HepG2 (cell line): ENCODE results near the gene GDF9.

Source experiments
- CREM ChIP-seq, 2 experiments: sonication (generic) in 1 of 2; formaldehyde crosslinking in 1 of 2; IDR thresholded peaks; 2 replicates each; pipeline versions ENCODE4 v1.4.0 to v1.6.1; 2016 to 2020; ENCODE audit warnings: antibody characterized with exemption in 1 of 2, mild to moderate bottlenecking in 1 of 2, missing genetic modification reagents in 1 of 2
- POLR2AphosphoS5 ChIP-seq: IDR thresholded peaks from 2 replicates; pipeline ENCODE4 v1.6.1; 2012; ENCODE audit warnings: low read depth, low read length
- RFX3 ChIP-seq: IDR thresholded peaks from 2 replicates; pipeline ENCODE4 v1.6.1; 2016; ENCODE audit warnings: missing biosample characterization, missing genetic modification reagents
- TF ChIP-seq, protein P1 (sequence below): sonication (generic); formaldehyde crosslinking; IDR thresholded peaks from 2 replicates; pipeline ENCODE4 v1.8.0; 2022; ENCODE audit warnings: mild to moderate bottlenecking, missing genetic modification reagents; ENCODE audit not compliant: insufficient replicate concordance

- no peak for TF ChIP-seq POLR2AphosphoS5
- no peak for TF ChIP-seq RFX3 (CRISPR knock-in tag)
- TF ChIP-seq, protein P1, sequence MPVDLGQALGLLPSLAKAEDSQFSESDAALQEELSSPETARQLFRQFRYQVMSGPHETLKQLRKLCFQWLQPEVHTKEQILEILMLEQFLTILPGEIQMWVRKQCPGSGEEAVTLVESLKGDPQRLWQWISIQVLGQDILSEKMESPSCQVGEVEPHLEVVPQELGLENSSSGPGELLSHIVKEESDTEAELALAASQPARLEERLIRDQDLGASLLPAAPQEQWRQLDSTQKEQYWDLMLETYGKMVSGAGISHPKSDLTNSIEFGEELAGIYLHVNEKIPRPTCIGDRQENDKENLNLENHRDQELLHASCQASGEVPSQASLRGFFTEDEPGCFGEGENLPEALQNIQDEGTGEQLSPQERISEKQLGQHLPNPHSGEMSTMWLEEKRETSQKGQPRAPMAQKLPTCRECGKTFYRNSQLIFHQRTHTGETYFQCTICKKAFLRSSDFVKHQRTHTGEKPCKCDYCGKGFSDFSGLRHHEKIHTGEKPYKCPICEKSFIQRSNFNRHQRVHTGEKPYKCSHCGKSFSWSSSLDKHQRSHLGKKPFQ (CRISPR knock-in tag): no peak
- no peak for TF ChIP-seq CREM (IDR thresholded peaks at IDR 0.05)
- TF ChIP-seq CREM (CRISPR knock-in tag; IDR thresholded peaks at IDR 0.05): no peak
Observed at GRCh38 chr5:132873930-132874271, 7.6 kb upstream of the GDF9 start.
